ENCODE results near the gene SRD5A1.

- no peak for TF ChIP-seq POLR2A (IDR thresholded peaks at IDR 0.05)
- TF ChIP-seq, protein P1, sequence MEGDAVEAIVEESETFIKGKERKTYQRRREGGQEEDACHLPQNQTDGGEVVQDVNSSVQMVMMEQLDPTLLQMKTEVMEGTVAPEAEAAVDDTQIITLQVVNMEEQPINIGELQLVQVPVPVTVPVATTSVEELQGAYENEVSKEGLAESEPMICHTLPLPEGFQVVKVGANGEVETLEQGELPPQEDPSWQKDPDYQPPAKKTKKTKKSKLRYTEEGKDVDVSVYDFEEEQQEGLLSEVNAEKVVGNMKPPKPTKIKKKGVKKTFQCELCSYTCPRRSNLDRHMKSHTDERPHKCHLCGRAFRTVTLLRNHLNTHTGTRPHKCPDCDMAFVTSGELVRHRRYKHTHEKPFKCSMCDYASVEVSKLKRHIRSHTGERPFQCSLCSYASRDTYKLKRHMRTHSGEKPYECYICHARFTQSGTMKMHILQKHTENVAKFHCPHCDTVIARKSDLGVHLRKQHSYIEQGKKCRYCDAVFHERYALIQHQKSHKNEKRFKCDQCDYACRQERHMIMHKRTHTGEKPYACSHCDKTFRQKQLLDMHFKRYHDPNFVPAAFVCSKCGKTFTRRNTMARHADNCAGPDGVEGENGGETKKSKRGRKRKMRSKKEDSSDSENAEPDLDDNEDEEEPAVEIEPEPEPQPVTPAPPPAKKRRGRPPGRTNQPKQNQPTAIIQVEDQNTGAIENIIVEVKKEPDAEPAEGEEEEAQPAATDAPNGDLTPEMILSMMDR (IDR thresholded peaks at IDR 0.05), result no peak
These were observed 33.5 kb upstream of the SRD5A1 start for GRCh38 chr5:6599739-6600138.

Data from adrenal gland (tissue), 5 donors.